GM12878 (cell line): Measurements from ENCODE around the gene NMT1. TPM values are rescaled to one million over a fixed set of nuclear protein-coding genes. Genes with fewer than 3 reads are reported as not detected.

Experiments used
- ATAC-seq: fragments of 200-7000 bp; cut with Tn5 transposase; 3 replicates; pipeline ENCODE4 v1.9.1; 2020; ENCODE audit warnings: mild to moderate bottlenecking, moderate library complexity
- BruUV-seq: library from RNA; stranded (reverse); fragments of 400-500 nt; replicated peaks from 2 replicates; lab custom pipeline; 2021; lab: Mats Ljungman, UMichigan
- CTCF ChIA-PET: fragments of 300-600 bp; sonication (Branson Sonifier 250); formaldehyde crosslinking; extraction: SDS; loops from one replicate; lab custom pipeline; 2021; ENCODE audit warnings: inconsistent platforms; lab: Yijun Ruan, JAX
- POLR2A ChIA-PET: fragments of 350-600 bp; formaldehyde crosslinking; extraction: SDS; loops from one replicate; lab custom pipeline; 2021; ENCODE audit warnings: inconsistent platforms; lab: Charles Lee
- RAD21 ChIA-PET: fragments of 300-600 bp; sonication (Branson Sonifier 250); formaldehyde crosslinking; loops from one replicate; lab custom pipeline; 2023; ENCODE audit warnings: antibody characterized with exemption; ENCODE audit not compliant: unreplicated experiment; lab: Charles Lee
- SMC1A ChIA-PET: fragments of 300-600 bp; sonication (Branson Sonifier 250); formaldehyde crosslinking; loops from one replicate; lab custom pipeline; 2023; ENCODE audit not compliant: unreplicated experiment, uncharacterized antibody; lab: Charles Lee
- DNase-seq: peaks from one replicate; pipeline ENCODE4 v3.0.0-alpha.2; 2011; ENCODE audit warnings: low read depth, low spot score
- FAIRE-seq: peaks from 3 replicates; lab custom pipeline; 2011; peaks lifted over from hg19 to GRCh38; lab: Jason Lieb, UNC
- H2AFZ ChIP-seq: 2 replicates; pipeline ENCODE4 v1.6.0; 2011; ENCODE audit warnings: low read depth, low read length, control low read depth; ENCODE audit not compliant: control insufficient read depth
- H3K27ac ChIP-seq: 2 replicates; pipeline ENCODE4 v1.5.1; 2011; ENCODE audit warnings: control low read depth; ENCODE audit not compliant: control insufficient read depth, insufficient read depth
- H3K27me3 ChIP-seq, 2 experiments: replicated peaks in 1 of 2; 2 replicates each; pipeline versions ENCODE4 v1.6.0 to v1.6.1; 2011; ENCODE audit warnings: low read length in 1 of 2; ENCODE audit not compliant: control insufficient read depth in 2 of 2, insufficient read depth in 2 of 2
- H3K36me3 ChIP-seq, 2 experiments: 2 replicates each; pipeline ENCODE4 v1.5.1; 2011; ENCODE audit warnings: low read length in 1 of 2; ENCODE audit not compliant: control insufficient read depth in 2 of 2, insufficient read depth in 2 of 2
- H3K4me1 ChIP-seq: 2 replicates; pipeline ENCODE4 v1.6.1; 2011; ENCODE audit warnings: mild to moderate bottlenecking, low read length, moderate library complexity, mixed read lengths; ENCODE audit not compliant: control insufficient read depth, insufficient read depth
- H3K4me2 ChIP-seq: 2 replicates; pipeline ENCODE4 v1.6.0; 2011; ENCODE audit warnings: control low read depth; ENCODE audit not compliant: control insufficient read depth, insufficient read depth
- H3K4me3 ChIP-seq: fragments of 200-600 bp; sonication (generic); 2 replicates; pipeline ENCODE4 v1.5.1; 2016
- H3K79me2 ChIP-seq: 2 replicates; pipeline ENCODE4 v1.6.0; 2011; ENCODE audit warnings: low read length; ENCODE audit not compliant: control insufficient read depth, insufficient read depth
- H3K9ac ChIP-seq: 2 replicates; pipeline ENCODE4 v1.8.0; 2011; ENCODE audit warnings: low read length, control low read depth, mixed read lengths; ENCODE audit not compliant: control insufficient read depth, insufficient read depth
- H3K9me3 ChIP-seq: replicated peaks from 3 replicates; pipeline ENCODE4 v1.5.1; 2011; ENCODE audit warnings: mild to moderate bottlenecking, low read length; ENCODE audit not compliant: control insufficient read depth, insufficient read depth
- H4K20me1 ChIP-seq: 2 replicates; pipeline ENCODE4 v1.6.0; 2011; ENCODE audit not compliant: control insufficient read depth, insufficient read depth
- ESRRA ChIP-seq: IDR thresholded peaks from 2 replicates; pipeline ENCODE4 v1.6.1; 2012; ENCODE audit warnings: mild to moderate bottlenecking, low read length, improper control_type of control experiment
- EZH2 ChIP-seq: IDR thresholded peaks from 2 replicates; pipeline ENCODE4 v1.6.1; 2012; ENCODE audit warnings: low read depth, mild to moderate bottlenecking, control low read depth, inconsistent platforms, low read length, borderline replicate concordance; ENCODE audit not compliant: control insufficient read depth
- HDGF ChIP-seq: fragments of 450-650 bp; IDR thresholded peaks from 2 replicates; pipeline ENCODE4 v1.6.1; 2016; ENCODE audit warnings: antibody characterized with exemption
- SUZ12 ChIP-seq: fragments of 200-600 bp; sonication (generic); IDR thresholded peaks from one replicate; pipeline ENCODE4 v1.6.1; 2018; ENCODE audit warnings: antibody characterized with exemption, mild to moderate bottlenecking; ENCODE audit not compliant: unreplicated experiment
- ZNF24 ChIP-seq: fragments of 450-650 bp; IDR thresholded peaks from 2 replicates; pipeline ENCODE4 v1.6.1; 2017; ENCODE audit warnings: antibody characterized with exemption, mild to moderate bottlenecking
- WGBS: methylation state at CpG from one replicate; pipeline ENCODE4 v1.1.6; 2016; ENCODE audit warnings: low lambda C conversion rate; ENCODE audit not compliant: insufficient replicate concordance, insufficient coverage; ENCODE audit errors: missing lambda C conversion rate; 5-methylcytosine and 5-hydroxymethylcytosine counted together
- in situ Hi-C: fragments of 300-500 bp; cut with MboI; formaldehyde crosslinking; loops from 9 replicates; pipeline ENCODE4 v1.14.3; 2018; ENCODE audit warnings: mixed read lengths
- intact Hi-C: fragments of 100-400 bp; cut with micrococcal nuclease; formaldehyde crosslinking; loops from one replicate; pipeline ENCODE4 v1.14.2; 2022; ENCODE audit not compliant: unreplicated experiment
- polyA plus RNA-seq, 11 experiments: library from polyadenylated mRNA; depleted of rRNA in 4 of 11; unstranded in 6 of 11; stranded (reverse) in 5 of 11; fragments of >200 nt; fragmentation: Nextera tagmentation in 4 of 11; fragmentation: Illumina TruSeq in 1 of 11; extraction: Ambion mirVana in 4 of 11; extraction: Trizol in 1 of 11; gene quantifications; 1 replicate in 1 of 11; 2 replicates in 10 of 11; pipeline versions ENCODE4 v1.2.1 to v1.2.3, GENCODE V29; 2011 to 2016; ENCODE audit warnings: inconsistent platforms in 2 of 11, missing spikeins in 2 of 11, low read depth in 1 of 11
- total RNA-seq, 4 experiments: library from RNA; depleted of rRNA in 3 of 4; stranded (reverse); fragments of >200 nt in 3 of 4; fragmentation: Illumina TruSeq in 1 of 4; extraction: Trizol in 1 of 4; gene quantifications; 2 replicates each; pipeline versions ENCODE4 v1.2.1 to v1.2.3, GENCODE V29; 2013 to 2021
- TF ChIP-seq, protein P1 (sequence below): IDR thresholded peaks from 2 replicates; pipeline ENCODE4 v1.6.1; 2012; ENCODE audit warnings: improper control_type of control experiment, low read depth, low read length; ENCODE audit not compliant: insufficient replicate concordance
- TF ChIP-seq, protein P2 (sequence below), 3 experiments: IDR thresholded peaks in 2 of 3; conservative IDR thresholded peaks in 1 of 3; 2 replicates each; pipeline ENCODE4 v1.5.1; 2011; ENCODE audit warnings: low read depth in 3 of 3, low read length in 3 of 3, mild to moderate bottlenecking in 3 of 3, control low read depth in 2 of 3, moderate library complexity in 2 of 3, inconsistent platforms in 1 of 3, mixed read lengths in 1 of 3; ENCODE audit not compliant: control insufficient read depth in 2 of 3, insufficient read depth in 1 of 3; ENCODE audit errors: extremely low read depth in 1 of 3

The NMT1 gene
- total and polyA plus RNA-seq, 10 of the 15 experiments (the other 5 are each of a cell fraction or from before 2014, with no cell fraction given): 96.7 to 395 (median 222) TPM

DNA sequence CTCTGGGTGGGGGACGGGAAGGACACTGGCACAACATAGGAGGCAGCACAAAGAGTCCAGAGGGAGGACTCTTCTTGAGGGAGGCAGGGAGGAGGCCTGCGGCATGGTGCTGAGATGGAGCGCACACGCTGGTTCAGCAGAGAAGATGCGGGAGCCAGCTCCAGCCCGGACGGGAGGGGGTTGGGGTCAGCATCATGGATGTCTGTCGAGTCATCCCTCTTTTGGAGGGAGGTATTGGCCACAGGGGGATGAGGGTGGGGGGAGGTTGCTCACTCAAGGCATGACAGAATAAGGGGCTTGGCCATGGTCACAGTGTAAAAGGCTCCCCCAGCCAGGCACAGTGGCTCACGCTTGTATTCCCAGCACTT lies 29.0 kb upstream of the NMT1 start:
- in situ Hi-C loops (no loop called here), intact Hi-C loops (no loop called here)
- no peaks in the 10 kb centered on the region for H4K20me1 ChIP-seq
- H3K4me2 ChIP-seq: no peak overlapping the region
- ChIA-PET CTCF (interaction anchor here (1.0 to 2.5 kb wide), 3 partner anchors 10 to 112 kb away, joined by 3 to 21 read pairs (median 8); no protein-coding TSS in a partner anchor), POLR2A (interaction anchor here (0.7 to 4.0 kb wide), 8 partner anchors 8 to 33 kb away, joined by 3 to 29 read pairs (median 6); partner anchors contain the start of genes DCAKD and NMT1), SMC1A (interaction anchor here (0.6 to 3.8 kb wide), 7 partner anchors 8 to 67 kb away, joined by 3 to 20 read pairs (median 4); partner anchors contain the start of gene DCAKD), RAD21 (interaction anchor here (1.0 to 1.5 kb wide), 2 partner anchors 10 to 31 kb away, joined by 3 to 7 read pairs; no protein-coding TSS in a partner anchor)
- no peak for ATAC-seq
- H3K9me3 ChIP-seq: no peaks in the 10 kb centered on the region
- WGBS: over 99% methylated on average over 9 of the region's 9 CpGs
- DNase-seq: no peak
- FAIRE-seq: no peak
- H3K79me2 ChIP-seq: no peaks in the 10 kb centered on the region; the same call in 1 of the 2 replicates
- peaks cover 23% of the 10 kb centered on the region for H3K4me1 ChIP-seq
- peaks cover 7% of the 10 kb centered on the region in 2 experiments for H3K36me3 ChIP-seq
- no peak overlapping the region for H2AFZ ChIP-seq
- no peak overlapping the region for H3K27ac ChIP-seq
- H3K4me3 ChIP-seq: no peak overlapping the region
- no TSS peak for BruUV-seq
- no peak for TF ChIP-seq SUZ12
- TF ChIP-seq, protein P1, sequence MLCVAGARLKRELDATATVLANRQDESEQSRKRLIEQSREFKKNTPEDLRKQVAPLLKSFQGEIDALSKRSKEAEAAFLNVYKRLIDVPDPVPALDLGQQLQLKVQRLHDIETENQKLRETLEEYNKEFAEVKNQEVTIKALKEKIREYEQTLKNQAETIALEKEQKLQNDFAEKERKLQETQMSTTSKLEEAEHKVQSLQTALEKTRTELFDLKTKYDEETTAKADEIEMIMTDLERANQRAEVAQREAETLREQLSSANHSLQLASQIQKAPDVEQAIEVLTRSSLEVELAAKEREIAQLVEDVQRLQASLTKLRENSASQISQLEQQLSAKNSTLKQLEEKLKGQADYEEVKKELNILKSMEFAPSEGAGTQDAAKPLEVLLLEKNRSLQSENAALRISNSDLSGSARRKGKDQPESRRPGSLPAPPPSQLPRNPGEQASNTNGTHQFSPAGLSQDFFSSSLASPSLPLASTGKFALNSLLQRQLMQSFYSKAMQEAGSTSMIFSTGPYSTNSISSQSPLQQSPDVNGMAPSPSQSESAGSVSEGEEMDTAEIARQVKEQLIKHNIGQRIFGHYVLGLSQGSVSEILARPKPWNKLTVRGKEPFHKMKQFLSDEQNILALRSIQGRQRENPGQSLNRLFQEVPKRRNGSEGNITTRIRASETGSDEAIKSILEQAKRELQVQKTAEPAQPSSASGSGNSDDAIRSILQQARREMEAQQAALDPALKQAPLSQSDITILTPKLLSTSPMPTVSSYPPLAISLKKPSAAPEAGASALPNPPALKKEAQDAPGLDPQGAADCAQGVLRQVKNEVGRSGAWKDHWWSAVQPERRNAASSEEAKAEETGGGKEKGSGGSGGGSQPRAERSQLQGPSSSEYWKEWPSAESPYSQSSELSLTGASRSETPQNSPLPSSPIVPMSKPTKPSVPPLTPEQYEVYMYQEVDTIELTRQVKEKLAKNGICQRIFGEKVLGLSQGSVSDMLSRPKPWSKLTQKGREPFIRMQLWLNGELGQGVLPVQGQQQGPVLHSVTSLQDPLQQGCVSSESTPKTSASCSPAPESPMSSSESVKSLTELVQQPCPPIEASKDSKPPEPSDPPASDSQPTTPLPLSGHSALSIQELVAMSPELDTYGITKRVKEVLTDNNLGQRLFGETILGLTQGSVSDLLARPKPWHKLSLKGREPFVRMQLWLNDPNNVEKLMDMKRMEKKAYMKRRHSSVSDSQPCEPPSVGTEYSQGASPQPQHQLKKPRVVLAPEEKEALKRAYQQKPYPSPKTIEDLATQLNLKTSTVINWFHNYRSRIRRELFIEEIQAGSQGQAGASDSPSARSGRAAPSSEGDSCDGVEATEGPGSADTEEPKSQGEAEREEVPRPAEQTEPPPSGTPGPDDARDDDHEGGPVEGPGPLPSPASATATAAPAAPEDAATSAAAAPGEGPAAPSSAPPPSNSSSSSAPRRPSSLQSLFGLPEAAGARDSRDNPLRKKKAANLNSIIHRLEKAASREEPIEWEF: no peak
- no peak for TF ChIP-seq ZNF24
- TF ChIP-seq, protein P2, sequence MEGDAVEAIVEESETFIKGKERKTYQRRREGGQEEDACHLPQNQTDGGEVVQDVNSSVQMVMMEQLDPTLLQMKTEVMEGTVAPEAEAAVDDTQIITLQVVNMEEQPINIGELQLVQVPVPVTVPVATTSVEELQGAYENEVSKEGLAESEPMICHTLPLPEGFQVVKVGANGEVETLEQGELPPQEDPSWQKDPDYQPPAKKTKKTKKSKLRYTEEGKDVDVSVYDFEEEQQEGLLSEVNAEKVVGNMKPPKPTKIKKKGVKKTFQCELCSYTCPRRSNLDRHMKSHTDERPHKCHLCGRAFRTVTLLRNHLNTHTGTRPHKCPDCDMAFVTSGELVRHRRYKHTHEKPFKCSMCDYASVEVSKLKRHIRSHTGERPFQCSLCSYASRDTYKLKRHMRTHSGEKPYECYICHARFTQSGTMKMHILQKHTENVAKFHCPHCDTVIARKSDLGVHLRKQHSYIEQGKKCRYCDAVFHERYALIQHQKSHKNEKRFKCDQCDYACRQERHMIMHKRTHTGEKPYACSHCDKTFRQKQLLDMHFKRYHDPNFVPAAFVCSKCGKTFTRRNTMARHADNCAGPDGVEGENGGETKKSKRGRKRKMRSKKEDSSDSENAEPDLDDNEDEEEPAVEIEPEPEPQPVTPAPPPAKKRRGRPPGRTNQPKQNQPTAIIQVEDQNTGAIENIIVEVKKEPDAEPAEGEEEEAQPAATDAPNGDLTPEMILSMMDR (IDR thresholded peaks at IDR 0.05 in 2 of 3, conservative IDR thresholded peaks at IDR 0.05 in 1 of 3; ENCODE audit: control insufficient read depth in 2 of 3, extremely low read depth in 1 of 3, insufficient read depth in 1 of 3, low read depth in 3 of 3, low read length in 3 of 3): no peak
- TF ChIP-seq ESRRA: no peak
- no peak for TF ChIP-seq EZH2
- no peak for TF ChIP-seq HDGF
- no peak overlapping the region for H3K9ac ChIP-seq
- H3K27me3 ChIP-seq: no peaks in the 10 kb centered on the region
